Activated CD8-positive, alpha-beta memory T cell treated with anti-CD3 and anti-CD28 coated beads for 36 hours (primary cell): ENCODE measurements around the gene PALS1. TPM values are rescaled to one million over a fixed set of nuclear protein-coding genes. Genes with fewer than 3 reads are reported as not detected.

Experiments
- total RNA-seq, 2 experiments: library from RNA; stranded (reverse); gene quantifications; one replicate each; pipeline ENCODE4 v1.2.3, GENCODE V29; 2021

PALS1 gene
- total RNA-seq, 2 experiments from 2014 or later: 5.9 to 7.0 TPM

Other genes starting within 250 kb of the PALS1 start
- gene GARIN2, start 52.0 kb upstream of the PALS1 start, total RNA-seq: not detected
- 10 to 100 TPM; 31.4 to 38.2 TPM for gene ATP6V1D, start 118.4 kb downstream of the PALS1 start, total RNA-seq
- gene EIF2S1, start 118.9 kb downstream of the PALS1 start, total RNA-seq: 100 to 1,000 TPM; 300 to 310 TPM
- gene PLEK2, start 170.7 kb downstream of the PALS1 start, total RNA-seq: 1 to 10 TPM; 1.1 to 1.2 TPM
- 1 to 10 TPM; 1.5 TPM for gene TMEM229B, start 247.3 kb downstream of the PALS1 start, total RNA-seq